GM19035 (cell line): ENCODE results near the gene LMAN2L.
"Not testable (repeated sequence)": the region's sequence is repeated elsewhere in the genome, so short reads cannot be mapped to it uniquely, and the experiment has no call there.

Experiments
- ATAC-seq: cut with Tn5 transposase; IDR thresholded peaks from one replicate; pipeline ENCODE4 v1.9.1; 2021; ENCODE audit not compliant: unreplicated experiment

Gene LMAN2L

GRCh38 chr2:96689431-96689991, 50.4 kb downstream of the LMAN2L start:
- ATAC-seq, result no peak

GRCh38 chr2:96688649-96689430, 51.0 kb downstream of the LMAN2L start:
- no peak for ATAC-seq

- no peak for ATAC-seq
Measured at GRCh38 chr2:96687711-96688640, 51.9 kb downstream of the LMAN2L start.

- no peak for ATAC-seq
Measured at GRCh38 chr2:96687266-96687665, 52.6 kb downstream of the LMAN2L start.

- no peak for ATAC-seq
Measured at GRCh38 chr2:96685577-96686459, 54.0 kb downstream of the LMAN2L start.

- ATAC-seq, result no peak
Measured at GRCh38 chr2:96684883-96685576, 54.8 kb downstream of the LMAN2L start.

GRCh38 chr2:96683972-96684820, 55.7 kb downstream of the LMAN2L start:
- no peak for ATAC-seq

- no peak for ATAC-seq
Measured at GRCh38 chr2:96683307-96683706, 56.6 kb downstream of the LMAN2L start.

GRCh38 chr2:96681540-96681939, 58.3 kb downstream of the LMAN2L start:
- no peak for ATAC-seq

- no peak for ATAC-seq
Measured at GRCh38 chr2:96680561-96681141, 59.2 kb downstream of the LMAN2L start.

GRCh38 chr2:96679848-96680247, 60.0 kb downstream of the LMAN2L start:
- no peak for ATAC-seq

- ATAC-seq, result no peak
Measured at GRCh38 chr2:96669539-96670215, 70.2 kb downstream of the LMAN2L start.

GRCh38 chr2:96668771-96669170, 71.1 kb downstream of the LMAN2L start:
- ATAC-seq, result no peak

- ATAC-seq, result not testable (repeated sequence)
Measured at GRCh38 chr2:96665717-96666116, 74.1 kb downstream of the LMAN2L start.

GRCh38 chr2:96665083-96665569, 74.7 kb downstream of the LMAN2L start:
- no peak for ATAC-seq

GRCh38 chr2:96664366-96664925, 75.4 kb downstream of the LMAN2L start:
- ATAC-seq, result no peak

- no peak for ATAC-seq
Measured at GRCh38 chr2:96663829-96664228, 76.0 kb downstream of the LMAN2L start.

- no peak for ATAC-seq
Measured at GRCh38 chr2:96663177-96663576, 76.7 kb downstream of the LMAN2L start.
